ENCODE measurements around the gene SYNGAP1. TPM values are rescaled to one million over a fixed set of nuclear protein-coding genes. Genes with fewer than 3 reads are reported as not detected.
A peak's percentile ranks its signal among the peaks of the same experiment; 100 is the strongest.

SYNGAP1 gene
- total and polyA plus RNA-seq, 9 of the 15 experiments (the other 6 are each of a cell fraction or from before 2014, with no cell fraction given), result 0.01 to 22.8 (median 3.2) TPM

- TF ChIP-seq ZNF165 (CRISPR knock-in tag; IDR thresholded peaks at IDR 0.05; ENCODE audit: borderline replicate concordance), result no peak
- no peak for TF ChIP-seq PREB (CRISPR knock-in tag; IDR thresholded peaks at IDR 0.05)
- TF ChIP-seq SMARCA4 (IDR thresholded peaks at IDR 0.05), result peak; percentile 65; the same call in 1 of the 2 replicates
- peak; percentile 27; the same call in 1 of the 2 replicates for TF ChIP-seq CBFA2T2 (conservative IDR thresholded peaks at IDR 0.05)
- TF ChIP-seq SIN3B (IDR thresholded peaks at IDR 0.05; ENCODE audit: low read depth), result 0 out of 2 replicates have a peak, but pooled peaks have one; percentile 30
- peak; percentile 76 for TF ChIP-seq CREB3 (tag; conservative IDR thresholded peaks at IDR 0.05; ENCODE audit: low read depth)
- 0 out of 2 replicates have a peak, but pooled peaks have one; percentile 25 for TF ChIP-seq PTRF (tag; IDR thresholded peaks at IDR 0.05)
- no peak for TF ChIP-seq STAT5A (IDR thresholded peaks at IDR 0.05; ENCODE audit: borderline replicate concordance, low read length)
- 0 out of 2 replicates have a peak, but pooled peaks have one; percentile 16 for TF ChIP-seq NR1H2 (CRISPR knock-in tag; IDR thresholded peaks at IDR 0.05)
- 0 out of 2 replicates have a peak, but pooled peaks have one; percentile 66 for TF ChIP-seq DIDO1 (tag; IDR thresholded peaks at IDR 0.05; ENCODE audit: low read depth)
- no peak for TF ChIP-seq NR4A1 (CRISPR knock-in tag; IDR thresholded peaks at IDR 0.05)
- peak; percentile 67; the same call in 1 of the 2 replicates for TF ChIP-seq NR4A1 (tag; IDR thresholded peaks at IDR 0.05)
- peak; percentile 57; the same call in 1 of the 2 replicates for TF ChIP-seq RAD51 (IDR thresholded peaks at IDR 0.05; ENCODE audit: borderline replicate concordance, low read depth)
- TF ChIP-seq DDX20 (tag; IDR thresholded peaks at IDR 0.05; ENCODE audit: low read depth), result peak; percentile 59; the same call in 1 of the 2 replicates
- TF ChIP-seq PBX2 (CRISPR knock-in tag; IDR thresholded peaks at IDR 0.05; ENCODE audit: low read depth), result no peak
- 0 out of 2 replicates have a peak, but pooled peaks have one; percentile 16 for TF ChIP-seq PBX2 (tag; conservative IDR thresholded peaks at IDR 0.05; ENCODE audit: low read depth)
- 0 out of 2 replicates have a peak, but pooled peaks have one; percentile 44 for TF ChIP-seq CEBPG (CRISPR knock-in tag; IDR thresholded peaks at IDR 0.05)
- TF ChIP-seq CEBPG (tag; conservative IDR thresholded peaks at IDR 0.05 in 1 of 2, IDR thresholded peaks at IDR 0.05 in 1 of 2), result peak; percentile 74 to 84
- TF ChIP-seq ZNF740 (CRISPR knock-in tag; IDR thresholded peaks at IDR 0.05), result no peak
- peak in 1 of 2 experiments; percentile 40; a peak in 1 of 4 replicates for TF ChIP-seq ZNF740 (tag; IDR thresholded peaks at IDR 0.05)
- TF ChIP-seq ZNF76 (CRISPR knock-in tag; IDR thresholded peaks at IDR 0.05; ENCODE audit: borderline replicate concordance), result 0 out of 2 replicates have a peak, but pooled peaks have one; percentile 9
- TF ChIP-seq NR2C1 (IDR thresholded peaks at IDR 0.05), result 0 out of 2 replicates have a peak, but pooled peaks have one; percentile 38
- TF ChIP-seq NR2C1 (tag; IDR thresholded peaks at IDR 0.05), result peak; percentile 43
- TF ChIP-seq NFXL1 (CRISPR knock-in tag; IDR thresholded peaks at IDR 0.05), result 0 out of 2 replicates have a peak, but pooled peaks have one; percentile 27
These were observed 29.0 kb upstream of the SYNGAP1 start (continued) for GRCh38 chr6:33390767-33391277.
